Measurements from ENCODE around the gene MEIS2.

MEIS2 gene

DNA sequence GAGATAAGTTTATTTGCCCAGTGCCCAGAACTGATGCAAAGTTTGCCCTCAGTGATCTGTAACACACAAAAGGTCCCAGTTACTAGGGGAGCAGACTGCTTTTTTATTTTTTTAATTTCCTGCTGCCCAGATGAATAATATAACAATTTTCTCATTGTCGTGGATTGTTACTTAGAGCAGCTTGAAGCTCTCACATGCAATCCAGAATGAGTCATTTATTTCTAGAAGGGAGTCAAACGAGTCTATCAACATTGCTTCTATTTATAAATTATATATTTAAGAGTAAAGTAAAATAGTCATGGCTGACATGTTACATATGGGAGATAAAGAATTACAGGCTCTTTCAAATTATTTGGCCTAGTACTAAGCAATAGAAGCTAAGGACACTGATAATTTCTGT is 41.3 kb downstream of the MEIS2 start:
- intact Hi-C loops (cut with micrococcal nuclease): no loop called here

DNA sequence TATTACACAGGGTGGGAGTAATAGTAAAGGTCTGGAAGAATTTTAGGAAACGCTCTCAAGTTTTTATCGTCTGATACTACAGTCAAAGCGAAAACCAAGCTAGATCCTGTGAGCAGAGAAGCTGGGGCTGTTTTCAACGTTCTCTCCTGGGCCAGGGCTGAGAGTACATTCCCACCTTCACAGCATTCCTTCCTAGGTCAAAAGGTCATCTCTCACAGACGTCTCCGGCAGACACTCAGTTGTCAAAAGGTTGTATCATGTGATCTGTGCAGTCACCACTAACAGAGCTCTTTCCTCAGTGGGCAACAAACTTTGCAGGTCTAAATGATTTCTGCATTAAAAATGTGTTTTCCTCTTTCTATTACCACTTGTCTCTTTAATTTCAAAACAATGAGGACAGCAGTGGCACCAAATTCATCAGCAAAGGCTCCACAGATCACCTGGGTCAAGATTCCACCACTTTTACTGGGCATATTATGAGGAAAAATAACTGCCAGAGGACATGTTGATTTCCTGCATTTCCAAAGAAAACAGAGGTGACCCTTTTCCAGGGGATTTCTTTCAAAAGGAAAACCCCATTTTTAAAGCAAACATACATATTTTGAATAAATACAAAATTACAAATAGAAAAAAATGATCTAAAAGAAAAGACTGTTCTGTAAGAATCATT is 41.9 kb downstream of the MEIS2 start:
- Mint-ChIP-seq H3K27ac (no peak overlapping the region), H3K27me3 (no peaks in the 10 kb centered on the region), H3K9me3 (no peaks in the 10 kb centered on the region), H3K4me1 (ENCODE audit: low read depth) (no peaks in the 10 kb centered on the region), H3K36me3 (ENCODE audit: low read depth) (no peaks in the 10 kb centered on the region), H3K4me3 (no peak overlapping the region)
- intact Hi-C loops (cut with micrococcal nuclease): no loop called here

More for the DNA sequence above, 41.3 kb downstream of the MEIS2 start:
- no peaks in the 10 kb centered on the region for H3K9me3 Mint-ChIP-seq
- no peaks in the 10 kb centered on the region for H3K4me1 Mint-ChIP-seq (ENCODE audit: low read depth)
- H3K36me3 Mint-ChIP-seq (ENCODE audit: low read depth): no peaks in the 10 kb centered on the region
- H3K27ac Mint-ChIP-seq: no peak overlapping the region
- no peak overlapping the region for H3K4me3 Mint-ChIP-seq
- H3K27me3 Mint-ChIP-seq: no peaks in the 10 kb centered on the region

DNA sequence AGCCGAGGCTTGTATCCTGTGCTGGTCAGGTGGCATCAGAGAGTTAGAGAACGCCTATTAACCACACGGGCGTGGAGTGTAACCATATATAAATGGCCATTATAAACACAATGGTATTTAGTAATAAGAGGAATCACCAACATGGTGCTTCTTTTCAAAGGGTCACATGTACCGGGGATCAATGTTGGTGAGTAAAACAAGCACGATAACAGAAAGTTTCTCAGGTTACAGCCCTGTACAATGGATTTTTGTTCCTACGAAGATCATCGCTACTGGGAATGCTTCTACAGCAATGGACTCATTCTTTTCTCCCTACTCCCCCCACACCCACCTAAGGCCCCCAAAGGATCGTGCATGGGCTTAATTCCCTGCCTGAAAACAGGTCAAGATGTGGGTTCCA is 42.5 kb downstream of the MEIS2 start:
- no peak overlapping the region for H3K27ac Mint-ChIP-seq
- H3K36me3 Mint-ChIP-seq (ENCODE audit: low read depth): no peaks in the 10 kb centered on the region
- no peaks in the 10 kb centered on the region for H3K27me3 Mint-ChIP-seq
- no peaks in the 10 kb centered on the region for H3K9me3 Mint-ChIP-seq
- intact Hi-C loops (cut with micrococcal nuclease): no loop called here
- H3K4me3 Mint-ChIP-seq: no peak overlapping the region
- H3K4me1 Mint-ChIP-seq (ENCODE audit: low read depth): no peaks in the 10 kb centered on the region

DNA sequence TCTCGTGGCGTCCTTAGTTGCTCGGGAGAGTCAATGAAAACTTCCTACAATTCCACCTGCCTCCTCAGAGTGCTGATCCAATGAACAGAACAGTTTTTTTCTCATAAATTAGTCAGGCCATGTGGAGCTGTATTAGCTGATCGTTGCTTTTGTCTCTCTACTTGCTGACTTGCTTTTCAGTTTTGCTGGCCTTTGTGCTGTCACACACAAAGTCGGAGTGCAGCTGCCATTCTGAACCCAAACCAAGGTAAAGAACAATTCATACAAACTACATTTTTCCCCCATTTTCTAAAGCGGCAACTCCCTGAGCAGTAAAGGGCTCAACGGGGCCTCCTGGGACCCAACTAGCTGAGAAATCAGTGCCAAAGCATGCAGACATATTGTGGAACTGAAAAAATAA is 43.1 kb downstream of the MEIS2 start:
- Mint-ChIP-seq H3K4me3 (no peak overlapping the region), H3K27ac (no peak overlapping the region), H3K4me1 (ENCODE audit: low read depth) (no peaks in the 10 kb centered on the region), H3K9me3 (no peaks in the 10 kb centered on the region), H3K36me3 (ENCODE audit: low read depth) (no peaks in the 10 kb centered on the region), H3K27me3 (no peaks in the 10 kb centered on the region)
- intact Hi-C loops (cut with micrococcal nuclease): no loop called here

DNA sequence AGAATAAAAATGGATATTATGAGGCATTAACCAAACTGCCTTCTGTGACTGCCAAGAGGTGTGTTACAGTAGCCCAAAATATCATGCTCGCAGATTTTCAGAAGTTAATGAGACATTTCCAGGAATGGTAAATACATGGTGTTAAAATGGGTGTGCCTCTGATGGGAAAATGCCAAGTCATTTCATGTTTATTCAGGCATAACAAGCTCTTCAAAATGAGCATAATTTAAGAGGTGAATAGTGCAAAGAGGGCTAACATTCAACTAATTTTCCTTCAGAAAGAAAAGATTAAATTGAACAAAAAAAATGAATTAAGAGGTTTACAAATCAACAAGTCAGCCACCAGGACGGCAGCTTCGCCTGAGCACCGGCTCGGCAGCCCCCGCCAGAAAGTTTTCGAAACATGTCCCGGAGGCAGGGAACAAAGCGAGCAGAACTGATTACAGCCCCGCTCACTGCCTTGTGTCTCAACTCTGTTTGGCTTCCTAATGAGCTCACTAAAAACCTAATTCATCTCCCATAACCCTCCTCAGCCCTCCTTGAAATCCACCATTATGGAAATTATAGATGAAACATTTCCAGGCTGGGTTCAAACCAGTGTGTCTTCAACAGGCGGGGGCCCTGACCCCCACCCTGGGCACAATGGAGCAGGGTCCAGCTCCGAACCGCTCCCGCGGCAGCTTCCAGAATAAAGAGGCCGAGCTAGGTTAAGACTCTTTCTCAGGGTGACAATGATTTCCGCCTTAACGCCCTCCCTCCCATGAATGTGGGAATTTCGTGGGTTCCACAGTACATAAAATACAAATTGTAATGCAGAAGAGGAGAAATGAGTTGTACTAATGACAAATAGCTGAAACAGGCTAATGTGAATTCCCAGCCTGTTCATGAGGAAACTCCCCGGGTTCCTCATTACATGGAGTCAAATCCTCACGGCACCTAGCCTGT is 43.9 kb downstream of the MEIS2 start:
- no peak overlapping the region for H3K4me3 Mint-ChIP-seq
- no peaks in the 10 kb centered on the region for H3K4me1 Mint-ChIP-seq (ENCODE audit: low read depth)
- intact Hi-C loops (cut with micrococcal nuclease): no loop called here
- no peak overlapping the region for H3K27ac Mint-ChIP-seq
- no peaks in the 10 kb centered on the region for H3K27me3 Mint-ChIP-seq
- H3K9me3 Mint-ChIP-seq: no peaks in the 10 kb centered on the region
- H3K36me3 Mint-ChIP-seq (ENCODE audit: low read depth): no peaks in the 10 kb centered on the region

DNA sequence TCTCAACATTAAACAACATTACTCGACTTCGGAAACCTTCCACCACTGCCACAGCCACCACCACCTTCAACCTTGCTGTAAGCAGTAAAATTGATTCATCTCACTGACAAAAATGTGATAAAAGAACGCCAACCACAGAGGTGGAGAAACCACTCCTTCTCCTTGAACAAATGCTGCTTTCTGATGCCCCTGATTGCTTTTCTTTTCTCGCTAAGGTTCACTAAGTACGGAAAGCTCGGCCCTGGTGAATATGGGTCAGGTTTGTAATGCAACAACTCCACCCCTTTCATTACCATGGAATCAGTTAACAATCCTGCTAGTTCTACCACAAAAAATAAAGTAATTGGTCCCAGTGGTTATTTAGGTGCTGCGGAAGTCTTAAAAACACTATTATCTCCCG is 44.9 kb downstream of the MEIS2 start:
- Mint-ChIP-seq H3K9me3 (no peaks in the 10 kb centered on the region), H3K27ac (no peak overlapping the region), H3K27me3 (no peaks in the 10 kb centered on the region), H3K36me3 (ENCODE audit: low read depth) (no peaks in the 10 kb centered on the region), H3K4me1 (ENCODE audit: low read depth) (no peaks in the 10 kb centered on the region), H3K4me3 (no peak overlapping the region)
- intact Hi-C loops (cut with micrococcal nuclease): no loop called here

DNA sequence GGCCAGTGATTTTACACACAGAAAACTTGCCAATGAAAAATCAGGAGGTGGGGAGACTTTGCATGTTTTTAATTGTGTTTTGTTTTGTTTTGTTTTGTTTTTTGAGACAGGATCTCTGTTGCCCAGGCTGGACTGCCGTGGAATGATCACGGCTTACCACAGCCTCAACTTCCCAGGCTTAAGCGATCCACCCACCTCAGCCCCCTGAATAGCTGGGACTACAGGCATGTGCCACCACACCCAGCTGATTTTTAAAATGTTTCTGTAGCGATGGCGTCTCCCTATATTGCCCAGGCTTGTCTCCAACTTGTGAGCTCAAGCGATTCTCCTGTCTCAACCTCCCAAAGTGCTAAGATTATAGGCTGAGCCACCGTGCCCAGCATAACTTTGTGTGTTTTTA is 46.0 kb downstream of the MEIS2 start:
- Mint-ChIP-seq H3K9me3 (no peaks in the 10 kb centered on the region), H3K27me3 (no peaks in the 10 kb centered on the region), H3K36me3 (ENCODE audit: low read depth) (no peaks in the 10 kb centered on the region), H3K4me3 (no peak overlapping the region), H3K4me1 (ENCODE audit: low read depth) (no peaks in the 10 kb centered on the region), H3K27ac (no peak overlapping the region)
- intact Hi-C loops (cut with micrococcal nuclease): no loop called here

DNA sequence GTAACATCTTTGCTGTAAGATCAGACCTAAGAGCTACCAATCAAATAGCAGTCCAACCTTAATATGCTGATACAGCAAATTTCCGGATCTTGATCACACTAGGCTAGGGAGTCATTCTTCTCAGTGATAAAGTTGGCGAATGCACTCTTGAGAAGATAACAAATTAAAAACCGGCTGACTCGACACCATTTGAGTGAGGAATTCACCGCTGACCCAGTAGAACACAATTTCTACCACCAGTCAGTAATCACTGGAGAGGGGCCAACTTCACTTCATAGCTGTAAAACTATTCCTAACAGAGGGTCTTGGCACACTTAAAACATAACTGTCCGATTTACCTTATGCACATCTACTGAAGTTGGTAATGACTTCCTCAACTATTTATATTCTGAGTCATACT is 47.2 kb downstream of the MEIS2 start:
- H3K9me3 Mint-ChIP-seq: no peaks in the 10 kb centered on the region

DNA sequence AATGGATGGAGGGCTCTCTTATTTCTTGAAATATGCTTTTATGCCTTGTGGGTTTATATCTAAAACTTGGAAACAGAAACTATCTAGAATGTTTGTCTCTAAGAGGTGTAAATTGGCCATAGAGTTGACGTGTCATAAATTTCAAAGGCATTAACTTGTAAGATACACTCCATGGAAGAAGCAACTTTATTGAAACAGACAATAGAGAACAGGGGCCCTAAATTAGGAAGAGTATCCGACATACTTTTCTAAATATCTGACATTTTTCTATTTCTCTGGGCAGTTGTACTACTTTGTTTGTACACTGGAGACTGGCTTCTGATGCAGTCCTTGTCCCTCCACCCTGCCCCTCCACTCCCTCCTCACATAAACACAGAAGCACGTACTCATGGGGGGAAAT is 50.0 kb downstream of the MEIS2 start:
- H3K4me3 Mint-ChIP-seq: no peak overlapping the region
- H3K27ac Mint-ChIP-seq: no peak overlapping the region
- H3K27me3 Mint-ChIP-seq: no peaks in the 10 kb centered on the region
- no peaks in the 10 kb centered on the region for H3K4me1 Mint-ChIP-seq (ENCODE audit: low read depth)
- H3K9me3 Mint-ChIP-seq: no peaks in the 10 kb centered on the region
- no peaks in the 10 kb centered on the region for H3K36me3 Mint-ChIP-seq (ENCODE audit: low read depth)
- intact Hi-C loops (cut with micrococcal nuclease): no loop called here

More for the DNA sequence above, 47.2 kb downstream of the MEIS2 start:
- Mint-ChIP-seq H3K27ac (no peak overlapping the region), H3K36me3 (ENCODE audit: low read depth) (no peaks in the 10 kb centered on the region), H3K27me3 (no peaks in the 10 kb centered on the region), H3K4me3 (no peak overlapping the region), H3K4me1 (ENCODE audit: low read depth) (no peaks in the 10 kb centered on the region)
- intact Hi-C loops (cut with micrococcal nuclease): no loop called here

DNA sequence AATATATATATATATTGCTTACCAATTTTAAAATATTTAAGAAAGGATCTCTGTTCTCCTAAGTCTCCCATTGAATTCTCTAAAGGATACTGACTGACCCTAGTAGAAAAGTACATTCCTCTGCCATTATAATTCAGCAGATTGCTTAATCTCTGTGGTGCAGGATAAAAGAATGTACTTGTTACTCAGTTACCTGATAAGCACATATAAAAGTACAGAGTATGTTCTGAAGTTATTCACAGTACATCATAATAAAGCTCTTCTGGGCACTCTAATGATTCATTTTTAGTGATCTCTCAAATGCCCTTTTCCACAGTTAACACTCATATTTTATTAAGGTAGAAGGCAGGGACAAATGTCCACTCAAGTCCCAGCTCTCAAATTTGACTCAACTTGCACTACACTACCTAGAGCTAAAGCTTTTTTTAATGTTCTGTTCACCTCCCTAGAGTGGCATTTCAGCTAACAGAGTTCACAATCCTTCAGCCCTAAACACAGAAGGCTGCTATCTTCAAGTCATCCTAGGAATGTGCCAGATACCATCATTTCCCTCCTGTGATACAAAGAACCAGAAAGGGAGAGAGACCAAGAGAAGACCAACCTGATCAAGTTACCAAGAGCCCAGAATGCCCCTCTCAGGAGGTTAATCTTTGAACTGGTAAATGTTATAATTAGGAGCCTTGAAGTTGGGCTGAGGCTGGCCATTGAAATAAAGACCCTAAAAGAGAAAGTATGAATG is 53.3 kb downstream of the MEIS2 start:
- Mint-ChIP-seq H3K4me1 (ENCODE audit: low read depth) (no peaks in the 10 kb centered on the region), H3K4me3 (no peak overlapping the region), H3K27ac (no peak overlapping the region), H3K36me3 (ENCODE audit: low read depth) (no peaks in the 10 kb centered on the region), H3K9me3 (no peaks in the 10 kb centered on the region), H3K27me3 (no peaks in the 10 kb centered on the region)
- intact Hi-C loops (cut with micrococcal nuclease): no loop called here

DNA sequence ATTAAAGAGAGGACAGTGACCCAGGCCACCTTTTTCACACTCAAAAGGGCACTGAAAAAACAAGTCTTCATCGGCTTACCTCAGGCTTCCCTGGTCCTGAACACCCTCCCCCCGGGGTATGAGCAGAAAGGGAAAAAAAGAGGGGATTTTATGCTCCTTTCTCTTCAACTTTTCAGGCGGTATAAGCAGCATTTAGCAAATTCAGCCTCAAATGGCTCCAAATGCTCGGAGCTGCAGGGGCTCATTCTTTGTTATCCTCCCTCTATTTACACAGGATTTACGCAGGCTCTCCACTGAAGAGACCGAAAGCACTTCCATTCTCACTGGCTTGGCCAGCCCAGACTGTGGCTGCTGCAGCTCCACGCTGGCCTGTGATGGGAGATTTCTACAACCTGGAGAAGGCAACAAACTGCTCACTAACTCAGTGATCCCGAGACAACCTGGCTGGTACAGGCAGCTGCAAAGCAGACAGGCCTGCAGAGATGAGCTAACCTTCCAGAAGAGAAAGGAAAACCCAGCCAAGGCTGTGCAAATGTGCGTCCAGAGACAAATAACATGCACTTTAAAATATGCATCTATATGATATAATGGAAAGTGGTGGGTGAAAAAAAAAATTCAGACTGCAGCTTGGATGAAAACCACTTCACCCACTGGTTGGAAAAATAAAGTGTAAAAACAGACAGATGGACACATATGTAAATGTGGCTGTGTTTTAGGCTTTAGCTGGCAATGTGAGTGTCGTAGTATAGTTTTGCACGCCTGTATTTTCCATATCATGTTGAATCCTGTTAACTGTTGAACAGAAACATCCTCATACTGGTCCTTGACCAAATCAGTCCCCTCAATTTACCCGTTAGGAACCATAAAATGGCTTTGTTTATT is 54.2 kb downstream of the MEIS2 start:
- no peak overlapping the region for H3K27ac Mint-ChIP-seq
- no peaks in the 10 kb centered on the region for H3K27me3 Mint-ChIP-seq
- intact Hi-C loops (cut with micrococcal nuclease): no loop called here
- no peaks in the 10 kb centered on the region for H3K9me3 Mint-ChIP-seq
- H3K4me1 Mint-ChIP-seq (ENCODE audit: low read depth): no peaks in the 10 kb centered on the region
- H3K36me3 Mint-ChIP-seq (ENCODE audit: low read depth): no peaks in the 10 kb centered on the region
- H3K4me3 Mint-ChIP-seq: no peak overlapping the region

DNA sequence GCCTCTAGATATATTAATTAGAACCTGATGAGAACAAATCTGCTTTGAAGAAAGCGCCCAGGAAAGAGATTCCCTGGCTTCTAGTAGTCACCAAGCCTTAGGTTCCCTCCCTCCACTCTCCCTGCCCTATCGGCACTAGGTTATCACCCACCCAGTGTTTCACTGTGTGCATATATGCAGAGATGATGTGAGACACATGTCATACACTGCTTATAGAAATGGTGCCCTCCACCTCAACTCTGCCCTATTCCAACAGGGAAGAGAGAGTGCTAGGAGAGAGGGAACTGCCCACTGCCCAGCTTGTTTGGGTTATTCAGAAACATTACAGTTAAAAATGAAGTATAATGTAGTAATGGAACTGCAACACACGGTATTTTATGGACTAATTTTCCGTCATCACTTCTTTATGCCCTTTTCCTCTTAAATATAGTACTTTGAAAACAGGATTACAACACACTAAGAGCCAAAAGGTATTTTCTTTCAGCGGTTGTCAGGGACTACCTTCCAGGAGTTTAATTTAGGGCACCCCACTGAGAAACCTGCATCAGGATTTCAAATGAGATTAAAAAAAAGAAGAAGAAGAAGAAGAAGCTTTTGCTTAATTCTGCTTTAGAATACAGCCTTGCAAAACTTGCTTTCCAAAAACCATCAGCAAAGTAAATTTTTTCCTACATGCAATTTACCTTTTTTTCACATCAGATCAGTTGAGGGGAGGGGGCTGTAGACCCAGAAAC is 55.3 kb downstream of the MEIS2 start:
- H3K4me3 Mint-ChIP-seq: no peak overlapping the region
- no peaks in the 10 kb centered on the region for H3K27me3 Mint-ChIP-seq
- no peak overlapping the region for H3K27ac Mint-ChIP-seq
- H3K4me1 Mint-ChIP-seq (ENCODE audit: low read depth): no peaks in the 10 kb centered on the region
- no peaks in the 10 kb centered on the region for H3K36me3 Mint-ChIP-seq (ENCODE audit: low read depth)
- no peaks in the 10 kb centered on the region for H3K9me3 Mint-ChIP-seq
- intact Hi-C loops (cut with micrococcal nuclease): no loop called here

DNA sequence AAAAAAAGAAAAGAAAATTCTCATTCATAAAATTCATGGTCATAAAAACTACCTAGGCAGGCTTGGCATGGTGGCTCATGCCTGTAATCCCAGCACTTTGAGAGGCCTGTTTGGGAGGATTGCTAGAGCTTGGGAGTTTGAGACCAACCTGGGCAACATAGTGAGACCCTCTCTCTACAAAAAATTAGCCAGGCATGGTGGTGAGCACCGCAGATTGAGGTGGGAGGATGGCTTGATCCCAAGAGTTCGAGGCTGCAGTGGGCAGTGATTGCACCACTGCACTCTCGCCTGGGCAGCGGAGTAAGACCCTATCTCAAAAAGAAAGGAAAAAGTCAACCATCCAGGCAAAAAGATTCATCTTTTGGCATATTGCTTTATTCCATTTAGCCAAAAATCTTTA is 58.5 kb downstream of the MEIS2 start:
- Mint-ChIP-seq H3K4me1 (ENCODE audit: low read depth) (no peaks in the 10 kb centered on the region), H3K27me3 (no peaks in the 10 kb centered on the region), H3K27ac (no peak overlapping the region), H3K36me3 (ENCODE audit: low read depth) (no peaks in the 10 kb centered on the region), H3K4me3 (no peak overlapping the region), H3K9me3 (no peaks in the 10 kb centered on the region)
- intact Hi-C loops (cut with micrococcal nuclease): no loop called here

All from dendritic cell treated with granulocyte-macrophage colony-stimulating factor and Interleukin-4, amounts not matched to agents 40 ng/mL and 50 ng/mL, for 4 days (primary cell).